NCI-H2171 treated with DMSO at 0.1 percent for 48 hours (cell line): ENCODE results near the gene ARVCF.

Source experiments
- DNase-seq: peaks from one replicate; lab custom pipeline; 2025; lab: John Stamatoyannopoulos, UW

The ARVCF gene

DNA sequence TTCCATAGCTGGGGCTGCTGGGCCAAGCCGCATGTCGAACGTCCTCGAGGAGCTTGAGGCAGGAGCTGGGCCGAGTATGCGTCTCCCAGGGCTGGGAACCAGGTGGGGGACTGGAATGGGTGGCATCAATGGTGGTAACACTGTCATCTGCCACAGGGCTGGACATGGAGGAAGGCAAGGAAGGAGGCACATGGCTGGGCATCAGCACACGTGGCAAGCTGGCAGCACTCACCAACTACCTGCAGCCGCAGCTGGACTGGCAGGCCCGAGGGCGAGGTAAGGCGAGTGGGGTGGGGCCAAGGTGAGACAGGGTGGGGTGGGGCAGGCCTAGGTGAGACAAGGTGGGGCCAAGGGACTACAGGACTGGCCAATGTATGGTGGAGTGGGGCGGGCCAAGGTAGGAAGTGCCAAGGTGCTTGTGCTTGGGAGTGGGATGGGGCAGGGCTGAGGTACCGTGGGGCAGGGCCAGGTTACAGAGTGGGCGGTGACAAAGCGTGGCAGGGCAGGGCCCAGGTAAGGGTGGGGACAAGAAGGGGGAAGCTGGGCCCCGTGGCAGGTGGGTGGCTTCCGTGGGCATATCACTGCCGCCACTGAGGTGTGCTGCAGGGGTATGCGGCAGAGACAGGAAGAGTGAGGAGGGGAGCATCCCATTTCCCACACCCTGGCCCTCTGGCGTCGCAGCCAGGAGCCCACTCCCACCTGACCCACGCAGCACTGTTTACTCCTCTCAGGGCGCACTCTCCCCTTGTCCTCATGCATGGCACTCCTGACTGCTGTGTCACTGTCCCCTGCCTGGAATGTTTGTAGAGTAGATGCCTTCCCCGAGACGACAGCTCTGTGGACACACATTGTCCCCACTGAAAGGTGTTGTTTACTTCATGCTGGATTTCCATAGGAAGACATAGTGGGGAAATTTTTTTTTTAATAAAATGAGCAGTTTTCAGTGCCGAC lies 36.0 kb upstream of the ARVCF start:
- no peak for DNase-seq

DNA sequence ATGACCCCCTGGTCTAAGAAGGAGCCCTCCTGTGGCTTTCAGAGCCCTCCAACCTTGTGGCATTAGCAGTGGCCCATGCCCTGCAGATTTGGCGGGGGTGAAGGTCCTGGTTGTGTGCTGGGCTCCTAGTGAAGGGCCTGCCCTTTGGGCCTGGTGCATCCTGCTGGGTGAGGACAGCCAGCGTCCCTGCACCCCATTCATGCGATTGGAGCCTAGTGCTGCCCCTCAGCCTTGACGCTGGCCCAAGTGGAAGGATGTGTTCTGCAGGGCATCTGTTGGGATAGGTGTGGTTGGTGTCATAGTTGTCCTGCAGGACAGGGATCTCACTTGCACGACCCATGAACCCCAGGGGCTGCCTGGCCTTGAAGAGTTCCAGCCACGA lies 35.3 kb upstream of the ARVCF start:
- DNase-seq = no peak

- DNase-seq = no peak
These were observed 30.1 kb upstream of the ARVCF start for GRCh38 chr22:20046730-20047129.

- no peak for DNase-seq
These were observed 28.0 kb upstream of the ARVCF start for GRCh38 chr22:20044495-20045151.

DNA sequence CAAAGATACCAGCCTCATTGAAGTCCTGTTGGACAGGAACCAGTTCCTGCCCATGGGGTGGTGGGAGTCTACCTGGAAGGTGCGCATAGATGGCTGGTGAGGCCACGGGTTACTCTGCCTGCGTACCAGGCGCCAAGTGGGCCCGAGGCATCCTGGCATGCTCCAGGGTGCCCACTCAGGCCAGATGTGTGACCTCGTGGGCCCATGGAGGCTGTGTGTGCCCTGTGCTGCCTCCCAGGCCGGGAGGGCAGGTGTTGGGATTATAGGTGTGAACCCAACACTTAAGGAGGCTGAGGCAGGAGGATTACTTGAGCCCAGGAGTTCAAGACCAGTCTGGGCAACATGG lies 27.3 kb upstream of the ARVCF start:
- no peak for DNase-seq

GRCh38 chr22:20043057-20043996 lies 26.7 kb upstream of the ARVCF start:
- no peak for DNase-seq

DNA sequence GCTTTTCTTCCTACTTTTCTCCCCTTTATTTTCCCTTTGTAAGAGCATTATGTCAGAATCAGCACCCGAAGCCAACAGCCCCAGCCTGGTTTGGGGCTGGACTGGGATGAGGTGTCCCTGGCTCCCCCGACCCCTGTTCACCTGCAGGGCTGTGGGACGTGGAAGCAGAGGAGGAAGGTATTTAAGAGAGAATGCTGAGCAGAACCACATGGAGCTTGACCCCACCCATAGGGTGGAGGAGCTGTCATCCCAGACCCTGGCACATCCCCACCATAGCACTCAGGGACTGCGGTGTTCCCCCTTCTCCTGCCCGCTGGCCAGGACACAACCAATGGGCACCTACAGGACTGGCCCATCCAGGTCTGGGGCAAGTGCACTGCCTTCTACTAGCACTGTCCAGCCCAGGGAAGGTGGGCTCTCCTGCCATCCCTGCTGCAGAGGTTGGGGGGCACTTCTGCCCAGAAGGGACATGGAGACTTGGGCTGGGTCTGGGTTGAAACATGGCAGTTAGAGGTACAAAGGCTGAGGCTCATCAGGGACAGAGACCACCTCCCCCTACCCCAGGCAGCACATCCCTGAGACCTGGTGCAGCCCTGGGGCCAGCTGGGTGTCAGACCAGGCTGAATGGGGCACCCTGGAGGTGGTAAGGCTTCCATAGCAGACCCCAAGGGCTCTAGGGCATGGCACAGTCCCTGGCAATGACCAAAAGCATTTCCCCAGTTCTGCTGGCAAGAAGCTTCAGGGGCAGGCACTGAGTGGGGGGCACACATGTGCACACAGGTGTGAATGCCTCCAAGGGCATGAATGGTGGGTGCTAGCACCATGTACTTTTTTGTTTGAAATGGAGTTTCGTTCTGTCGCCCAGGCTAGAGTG lies 23.9 kb upstream of the ARVCF start:
- DNase-seq = no peak

- DNase-seq = no peak
These were observed 23.2 kb upstream of the ARVCF start for GRCh38 chr22:20039683-20040325.

GRCh38 chr22:20038574-20038973 lies 22.0 kb upstream of the ARVCF start:
- DNase-seq = no peak

DNA sequence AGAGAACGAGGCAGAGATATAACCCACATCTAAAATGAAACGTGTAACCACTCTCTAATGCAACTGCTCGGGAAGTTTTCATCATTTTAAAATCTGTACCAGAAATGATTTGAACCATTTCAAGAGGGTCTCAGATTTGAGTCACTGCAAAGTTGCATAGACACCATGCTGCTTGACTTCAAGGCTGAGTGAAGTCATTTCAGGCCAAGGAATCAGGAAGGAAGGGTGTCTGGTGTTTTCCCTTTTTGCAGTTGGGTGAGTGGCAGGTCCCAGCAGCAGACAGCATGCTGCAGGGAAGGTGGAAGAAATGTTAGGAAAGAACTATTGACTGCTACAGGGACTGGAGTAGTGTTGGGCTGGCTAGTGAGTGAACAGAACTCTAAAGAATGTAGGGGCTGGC lies 20.8 kb upstream of the ARVCF start:
- DNase-seq = no peak

DNA sequence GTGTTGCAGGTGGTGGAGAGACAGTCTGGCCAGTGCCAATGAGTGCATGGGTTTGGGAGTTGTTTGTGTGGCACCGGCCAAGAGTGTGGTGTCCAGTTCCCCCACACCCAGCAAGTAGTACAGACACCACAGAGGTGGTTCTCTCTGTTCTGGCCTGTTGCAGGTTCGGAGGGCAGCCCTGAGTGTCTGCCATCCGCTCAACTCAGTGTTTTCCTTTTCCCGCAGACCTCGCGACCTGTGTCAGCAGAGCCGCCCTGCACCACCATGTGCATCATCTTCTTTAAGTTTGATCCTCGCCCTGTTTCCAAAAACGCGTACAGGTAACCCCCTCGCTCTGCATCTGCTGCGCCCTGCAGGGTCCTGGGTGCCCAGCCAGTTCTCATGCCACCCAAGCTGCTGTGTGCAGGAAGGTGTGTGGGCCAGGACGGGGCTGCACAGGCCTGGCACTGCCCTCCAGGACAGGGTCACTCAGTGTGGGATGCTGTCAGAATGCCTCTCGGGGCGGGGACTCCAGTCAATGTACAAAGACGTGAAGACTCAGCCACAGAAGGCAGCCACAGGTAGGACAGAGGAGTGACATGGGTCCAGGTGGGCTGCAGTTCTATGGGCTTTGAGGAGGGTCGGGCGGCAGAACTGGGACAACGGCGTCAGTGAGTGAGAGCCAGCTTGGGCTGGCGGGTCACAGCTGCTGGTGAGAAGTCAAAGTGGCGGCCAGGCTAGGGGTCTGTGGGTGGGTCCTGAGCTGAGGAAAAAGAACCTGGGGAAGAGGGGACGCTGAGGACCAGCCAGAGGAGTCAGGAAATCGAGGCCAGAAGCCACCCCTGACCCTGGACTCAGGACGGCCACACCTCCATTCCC lies 20.1 kb upstream of the ARVCF start:
- DNase-seq = no peak

GRCh38 chr22:20036084-20036482 lies 19.5 kb upstream of the ARVCF start:
- DNase-seq = no peak

- DNase-seq = no peak
These were observed 18.9 kb upstream of the ARVCF start for GRCh38 chr22:20035375-20036083.

DNA sequence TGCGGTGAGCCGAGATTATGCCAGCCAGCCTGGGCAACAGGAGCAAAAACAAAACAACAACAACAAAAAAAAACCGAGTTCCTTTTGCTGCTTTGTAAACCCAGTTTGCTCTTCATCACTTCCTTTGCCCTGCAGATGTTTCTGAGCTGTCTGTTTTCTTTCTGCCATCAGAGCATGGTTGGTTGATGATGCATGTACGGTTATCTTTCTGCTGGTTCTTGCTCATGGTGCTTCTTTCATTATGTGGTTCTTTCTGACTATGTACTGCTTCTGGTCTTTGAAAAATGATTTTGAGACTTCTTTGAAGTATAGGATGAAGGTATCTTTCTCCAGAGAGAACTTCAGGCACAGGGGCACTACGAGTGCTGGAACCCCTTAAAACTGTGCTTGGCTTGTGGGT lies 17.5 kb upstream of the ARVCF start:
- DNase-seq = no peak

DNA sequence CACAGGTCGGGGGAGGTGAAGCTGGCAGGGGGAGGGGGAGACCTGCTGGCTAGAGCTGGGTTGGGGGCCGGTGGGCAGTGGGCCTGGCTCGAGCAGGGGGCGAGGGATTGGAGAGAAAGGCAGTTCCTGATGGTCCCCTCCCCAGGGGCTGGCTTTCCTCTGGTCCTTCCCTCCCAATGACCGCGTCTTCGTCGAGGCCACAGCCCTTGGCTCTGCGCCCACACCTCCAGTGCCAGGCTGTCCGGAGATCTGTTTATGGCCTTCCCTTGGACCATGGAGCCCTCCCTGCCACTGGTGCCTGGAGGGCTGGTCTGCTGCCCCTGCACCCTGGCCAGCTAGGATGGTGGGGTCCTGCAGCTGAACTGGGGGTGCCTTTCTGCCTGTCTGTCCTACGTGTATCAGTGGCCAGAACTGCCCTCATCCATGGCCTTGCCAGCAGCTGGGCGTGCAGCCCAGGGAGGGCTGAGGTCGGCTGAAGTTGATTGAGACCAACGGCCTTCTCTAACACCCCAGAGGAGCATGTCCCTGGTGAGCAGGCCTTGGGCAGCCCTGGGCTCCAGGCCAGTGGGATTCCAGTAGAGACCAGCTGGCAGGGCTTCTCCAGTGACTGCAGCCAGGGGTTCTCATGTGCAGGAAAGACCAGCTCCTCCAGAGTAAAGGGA lies 16.6 kb upstream of the ARVCF start:
- DNase-seq = no peak

DNA sequence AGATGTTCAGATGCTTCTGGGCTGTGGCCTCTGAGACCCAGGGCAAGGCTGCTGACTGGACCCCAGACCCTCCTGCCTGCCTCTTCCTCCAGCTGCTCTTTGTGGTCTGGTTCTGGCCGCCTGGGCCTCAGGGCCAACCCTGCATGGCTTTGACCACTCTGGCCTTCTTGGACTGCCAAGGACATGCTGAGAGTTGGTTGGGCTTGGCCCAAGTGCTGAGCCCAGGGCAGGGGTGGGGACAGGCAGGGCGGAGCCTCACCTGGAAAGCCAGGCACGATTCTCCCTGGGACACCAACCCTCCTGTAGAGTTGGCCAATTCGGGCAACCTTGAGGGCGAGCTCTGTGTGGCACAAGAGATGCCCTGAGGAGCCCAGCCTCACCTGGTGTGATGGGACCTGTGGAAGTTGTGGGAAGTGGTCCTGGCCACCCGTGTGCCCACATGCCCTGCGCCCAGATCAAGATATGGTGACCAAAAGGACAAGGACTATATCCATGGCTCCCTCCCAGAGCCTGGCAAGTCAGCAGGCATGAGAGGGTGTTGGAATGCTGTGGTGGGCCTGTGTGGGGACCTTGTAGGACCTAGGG lies 15.9 kb upstream of the ARVCF start:
- DNase-seq = no peak

DNA sequence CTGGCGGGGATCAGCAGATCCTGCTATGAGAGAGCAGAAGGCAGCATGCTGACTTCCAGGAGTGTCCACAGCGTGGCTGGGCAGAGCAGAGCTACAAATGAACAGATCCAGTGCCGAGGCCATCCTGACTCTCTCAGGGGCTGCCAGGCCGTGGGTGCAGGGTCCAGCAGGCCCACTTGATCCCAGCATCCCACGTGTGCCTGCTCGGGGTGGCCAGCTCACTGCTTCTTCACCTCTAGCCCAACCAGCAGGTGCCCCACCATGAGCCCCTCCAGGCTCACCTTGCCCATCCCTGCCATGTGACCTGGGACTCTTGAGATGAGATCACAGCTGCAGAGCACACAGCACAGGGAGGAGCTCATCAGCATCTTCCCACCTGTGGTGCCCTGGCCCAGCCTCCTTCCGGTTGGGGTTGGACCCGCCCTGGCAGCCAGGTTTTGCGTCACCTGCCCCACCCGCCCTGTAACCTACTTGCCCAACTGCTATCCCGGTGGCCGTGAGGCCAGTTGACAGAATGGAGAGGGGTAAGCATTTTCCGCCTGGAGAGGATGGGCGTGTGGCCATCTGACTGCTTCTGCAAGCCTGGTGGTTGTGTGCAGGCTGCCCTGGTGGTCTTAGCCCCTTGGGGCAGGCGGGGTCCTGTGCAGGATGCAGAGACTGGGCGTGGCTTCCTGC lies 15.2 kb upstream of the ARVCF start:
- DNase-seq = no peak
